Measurements from ENCODE around the gene HLA-DOA.

The HLA-DOA gene

GRCh38 chr6:32962213-32962826 lies 47.1 kb downstream of the HLA-DOA start:
- DNase-seq (ENCODE audit: low spot score): no peak
- TF ChIP-seq CTCF (IDR thresholded peaks at IDR 0.05; ENCODE audit: extremely low read depth, insufficient read depth, missing control alignments): no peak
- in situ Hi-C loops (cut with MboI; ENCODE audit: low pct_unique_long_range_greater_than_20kb, low sequenced_read_pairs, unreplicated experiment): no loop called here

GRCh38 chr6:32960563-32960962 lies 48.8 kb downstream of the HLA-DOA start:
- no peak for DNase-seq (ENCODE audit: low spot score)
- in situ Hi-C loops (cut with MboI; ENCODE audit: low pct_unique_long_range_greater_than_20kb, low sequenced_read_pairs, unreplicated experiment): no loop called here
- TF ChIP-seq CTCF (IDR thresholded peaks at IDR 0.05; ENCODE audit: extremely low read depth, insufficient read depth, missing control alignments): no peak

- no peak for DNase-seq (ENCODE audit: low spot score)
- no peak for TF ChIP-seq CTCF (IDR thresholded peaks at IDR 0.05; ENCODE audit: extremely low read depth, insufficient read depth, missing control alignments)
- in situ Hi-C loops (cut with MboI; ENCODE audit: low pct_unique_long_range_greater_than_20kb, low sequenced_read_pairs, unreplicated experiment): no loop called here
Observed at GRCh38 chr6:32956176-32956575, 53.2 kb downstream of the HLA-DOA start.

- in situ Hi-C loops (cut with MboI; ENCODE audit: low pct_unique_long_range_greater_than_20kb, low sequenced_read_pairs, unreplicated experiment): no loop called here
- no peak for DNase-seq (ENCODE audit: low spot score)
Observed at GRCh38 chr6:32954986-32955802, 54.2 kb downstream of the HLA-DOA start.

GRCh38 chr6:32954267-32954666 lies 55.1 kb downstream of the HLA-DOA start:
- in situ Hi-C loops (cut with MboI; ENCODE audit: low pct_unique_long_range_greater_than_20kb, low sequenced_read_pairs, unreplicated experiment): no loop called here
- no peak for DNase-seq (ENCODE audit: low spot score)
- no peak for TF ChIP-seq CTCF (IDR thresholded peaks at IDR 0.05; ENCODE audit: extremely low read depth, insufficient read depth, missing control alignments)

More at GRCh38 chr6:32954986-32955802, 54.2 kb downstream of the HLA-DOA start:
- TF ChIP-seq CTCF (IDR thresholded peaks at IDR 0.05; ENCODE audit: extremely low read depth, insufficient read depth, missing control alignments): peak; percentile 59
